Hepatocyte (in vitro differentiated cells): ENCODE measurements around the gene NTNG2.

Source experiments
- EZH2 ChIP-seq: fragments of 200-600 bp; sonication (generic); IDR thresholded peaks from 2 replicates; pipeline ENCODE4 v1.6.1; 2016; ENCODE audit warnings: antibody characterized with exemption, mild to moderate bottlenecking, borderline replicate concordance
- EZH2phosphoT487 ChIP-seq: fragments of 200-600 bp; sonication (generic); IDR thresholded peaks from one replicate; pipeline ENCODE4 v1.6.1; 2018; ENCODE audit warnings: antibody characterized with exemption, mild to moderate bottlenecking, low read depth, moderate library complexity; ENCODE audit not compliant: unreplicated experiment, severe bottlenecking

GRCh38 chr9:132260846-132261245, 99.0 kb downstream of the NTNG2 start:
- TF ChIP-seq EZH2 (no peak), EZH2phosphoT487 (no peak)
